Endothelial cell (in vitro differentiated cells): ENCODE data around the gene DEPP1. TPM values are rescaled to one million over a fixed set of nuclear protein-coding genes. Genes with fewer than 3 reads are reported as not detected.
"Not testable (repeated sequence)": the region's sequence is repeated elsewhere in the genome, so short reads cannot be mapped to it uniquely, and the experiment has no call there.

Source experiments
- DNase-seq: peaks from one replicate; pipeline ENCODE4 v3.0.0; 2021; ENCODE audit warnings: low spot score
- H3K27ac Mint-ChIP-seq: one replicate; pipeline ENCODE4 v1.8.0; 2021; ENCODE audit warnings: mixed read lengths, inconsistent platforms; ENCODE audit not compliant: unreplicated experiment
- H3K27me3 Mint-ChIP-seq: one replicate; pipeline ENCODE4 v1.8.0; 2021; ENCODE audit warnings: mild to moderate bottlenecking, moderate library complexity, mixed read lengths, inconsistent platforms; ENCODE audit not compliant: unreplicated experiment
- H3K36me3 Mint-ChIP-seq: one replicate; pipeline ENCODE4 v1.8.0; 2021; ENCODE audit warnings: mild to moderate bottlenecking, low read depth, mixed read lengths, inconsistent platforms; ENCODE audit not compliant: unreplicated experiment
- H3K4me1 Mint-ChIP-seq: one replicate; pipeline ENCODE4 v1.8.0; 2021; ENCODE audit warnings: mild to moderate bottlenecking, mixed read lengths, inconsistent platforms; ENCODE audit not compliant: unreplicated experiment
- H3K4me3 Mint-ChIP-seq: one replicate; pipeline ENCODE4 v1.8.0; 2021; ENCODE audit warnings: mild to moderate bottlenecking, mixed read lengths, inconsistent platforms; ENCODE audit not compliant: unreplicated experiment
- H3K9me3 Mint-ChIP-seq: one replicate; pipeline ENCODE4 v1.8.0; 2021; ENCODE audit warnings: mixed read lengths, inconsistent platforms; ENCODE audit not compliant: unreplicated experiment
- CTCF ChIP-seq: fragments of 200-600 bp; sonication (generic); IDR thresholded peaks from one replicate; pipeline ENCODE4 v1.5.0; 2021; ENCODE audit warnings: antibody characterized with exemption; ENCODE audit not compliant: unreplicated experiment
- long read RNA-seq: library from polyadenylated mRNA; unstranded; transcript quantifications from one replicate; pipeline ENCODE4 v2.0.0, GENCODE V29; 2020; ENCODE audit not compliant: unreplicated experiment
- total RNA-seq: library from RNA; stranded (reverse); fragmentation: NEBNext Ultra II Directional; extraction: Animal tissue kit (Norgen Biotek cat#: 25700); gene quantifications from one replicate; pipeline ENCODE4 v1.2.1, GENCODE V29; 2021; ENCODE audit not compliant: unreplicated experiment

The DEPP1 gene, protein sequence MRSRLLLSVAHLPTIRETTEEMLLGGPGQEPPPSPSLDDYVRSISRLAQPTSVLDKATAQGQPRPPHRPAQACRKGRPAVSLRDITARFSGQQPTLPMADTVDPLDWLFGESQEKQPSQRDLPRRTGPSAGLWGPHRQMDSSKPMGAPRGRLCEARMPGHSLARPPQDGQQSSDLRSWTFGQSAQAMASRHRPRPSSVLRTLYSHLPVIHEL
- total RNA-seq: 22.5 TPM
- long read RNA-seq, transcript DEPP1-201 (2 exons, 2,120 nt): major isoform, 26 of 29 reads
- long read RNA-seq, partial matches to known transcripts: 0 of 29 reads
- long read RNA-seq, other reads (novel, unspliced or antisense): 3 of 29 reads

DNA sequence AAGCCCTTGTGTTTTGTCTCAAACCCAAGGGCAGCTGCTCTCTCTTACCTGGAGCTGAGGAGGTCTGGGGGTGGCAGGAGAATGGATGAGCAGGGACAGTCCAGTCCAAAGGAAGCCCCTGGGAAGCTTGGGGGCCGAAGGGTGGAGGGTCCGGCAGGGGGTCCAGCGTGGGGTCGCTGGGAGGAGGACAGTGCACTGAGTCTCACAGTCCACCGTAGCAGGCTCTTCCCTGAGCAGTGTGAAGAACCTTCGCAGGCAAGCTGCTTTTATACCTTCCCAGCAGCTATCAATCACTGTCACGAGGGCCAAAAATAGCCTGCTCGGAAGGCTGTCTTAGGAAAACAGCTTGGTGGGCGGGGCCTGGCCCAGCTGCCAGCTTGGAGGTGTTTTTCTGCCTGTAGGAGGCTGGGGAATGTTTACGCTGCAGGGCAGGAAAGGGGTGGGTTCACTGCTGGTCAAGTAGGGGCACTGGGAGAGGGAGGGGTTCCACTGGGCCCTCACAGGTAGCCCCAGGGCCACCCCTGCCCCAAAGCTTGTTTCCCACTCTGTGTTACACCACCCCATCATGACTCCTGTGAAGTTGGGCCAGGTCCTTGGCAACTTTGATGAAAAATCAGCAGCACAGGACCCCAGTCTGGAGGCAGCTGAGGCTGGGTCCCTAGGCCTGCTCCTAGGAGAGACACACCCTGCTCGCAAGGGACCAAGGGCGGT is at the start of gene DEPP1:
TSS of gene DEPP1 (minus strand) at position 240 of the 711 bp plus-strand sequence. CDS start 779 bp downstream, outside the sequence.
- peaks cover 38% of the 10 kb centered on the region for H3K4me1 Mint-ChIP-seq
- H3K4me3 Mint-ChIP-seq: peak within 1 kb of the TSS; percentile 77
- TF ChIP-seq CTCF: no peak
- DNase-seq: peak; percentile 83
- no peaks in the 10 kb centered on the region for H3K9me3 Mint-ChIP-seq
- peak within 1 kb of the TSS; percentile 57 for H3K27ac Mint-ChIP-seq
- H3K27me3 Mint-ChIP-seq: peaks cover 15% of the 10 kb centered on the region
- H3K36me3 Mint-ChIP-seq: no peaks in the 10 kb centered on the region

- no peaks in the 10 kb centered on the region for H3K4me1 Mint-ChIP-seq
- H3K9me3 Mint-ChIP-seq: no peaks in the 10 kb centered on the region
- no peak for TF ChIP-seq CTCF
- no peak for DNase-seq
- H3K4me3 Mint-ChIP-seq: no peak overlapping the region
- H3K27ac Mint-ChIP-seq: no peak overlapping the region
- H3K36me3 Mint-ChIP-seq: peaks cover 4% of the 10 kb centered on the region
- no peaks in the 10 kb centered on the region for H3K27me3 Mint-ChIP-seq
These were observed 44.8 kb upstream of the DEPP1 start for GRCh38 chr10:45023426-45023825.

DNA sequence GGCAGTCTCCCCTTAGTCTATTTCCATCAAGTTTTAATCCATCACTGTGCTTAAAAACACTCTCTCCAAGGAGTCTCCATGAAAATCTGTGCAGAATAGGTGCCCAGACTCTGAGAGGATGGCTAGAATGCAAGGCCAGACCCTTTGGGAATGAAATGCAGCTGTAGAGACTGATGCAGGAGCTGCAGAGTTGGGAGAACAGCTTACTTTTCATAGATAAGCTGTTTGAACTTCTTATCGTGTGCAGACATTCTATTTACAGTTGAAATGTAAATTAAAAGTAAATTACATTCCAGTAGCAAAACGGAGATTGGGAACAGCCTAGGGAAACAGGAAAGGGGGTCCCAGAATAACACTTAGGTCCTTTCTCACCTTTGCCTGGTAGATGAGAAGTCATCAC is 37.0 kb upstream of the DEPP1 start:
- Mint-ChIP-seq H3K4me1 (no peaks in the 10 kb centered on the region), H3K4me3 (no peak overlapping the region), H3K9me3 (no peaks in the 10 kb centered on the region), H3K27me3 (no peaks in the 10 kb centered on the region), H3K36me3 (peaks cover 4% of the 10 kb centered on the region), H3K27ac (no peak overlapping the region)
- no peak for TF ChIP-seq CTCF
- no peak for DNase-seq

DNA sequence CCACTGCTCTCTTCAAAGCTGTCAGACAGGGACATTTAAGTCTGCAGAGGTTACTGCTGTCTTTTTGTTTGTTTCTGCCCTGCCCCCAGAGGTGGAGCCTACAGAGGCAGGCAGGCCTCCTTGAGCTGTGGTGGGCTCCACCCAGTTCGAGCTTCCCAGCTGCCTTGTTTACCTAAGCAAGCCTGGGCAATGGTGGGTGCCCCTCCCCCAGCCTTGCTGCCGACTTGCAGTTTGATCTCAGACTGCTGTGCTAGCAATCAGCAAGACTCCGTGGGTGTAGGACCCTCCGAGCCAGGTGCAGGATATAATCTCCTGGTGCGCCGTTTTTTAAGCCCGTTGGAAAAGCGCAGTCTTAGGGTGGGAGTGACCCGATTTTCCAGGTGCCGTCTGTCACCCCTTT is 35.9 kb upstream of the DEPP1 start:
- not testable (repeated sequence) for H3K4me3 Mint-ChIP-seq, H3K4me1 Mint-ChIP-seq, H3K9me3 Mint-ChIP-seq, DNase-seq, H3K36me3 Mint-ChIP-seq, H3K27me3 Mint-ChIP-seq, H3K27ac Mint-ChIP-seq

DNA sequence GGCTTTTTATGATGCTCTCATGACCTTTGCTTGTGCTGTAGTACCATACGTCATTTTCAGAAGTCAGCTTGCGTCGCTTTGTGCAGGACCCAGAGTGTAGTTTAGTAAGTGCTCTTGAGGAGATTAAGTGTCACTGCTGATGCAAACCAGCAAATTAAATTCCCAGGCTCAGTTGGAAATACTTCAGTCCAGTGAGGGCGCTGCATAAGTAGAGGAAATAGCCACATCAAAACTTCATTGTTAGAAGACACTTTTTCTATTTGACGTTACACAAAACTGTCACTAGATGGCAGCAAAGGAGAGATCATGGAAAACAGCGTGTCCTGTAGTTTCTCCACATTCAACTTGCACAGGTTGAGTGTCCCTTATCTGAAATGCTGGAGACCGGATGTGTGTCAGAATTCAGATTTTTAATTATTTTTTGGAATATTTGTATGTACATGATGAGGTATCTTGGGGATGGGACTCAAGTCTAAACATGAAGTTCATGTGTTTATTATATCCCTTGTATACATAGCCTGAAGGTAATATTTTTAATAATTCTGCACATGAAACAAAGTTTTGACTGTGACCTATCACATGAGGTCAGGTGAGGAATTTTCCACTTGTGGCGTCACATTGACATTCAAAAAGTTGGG is 30.0 kb upstream of the DEPP1 start:
- Mint-ChIP-seq H3K9me3 (no peaks in the 10 kb centered on the region), H3K27me3 (no peaks in the 10 kb centered on the region), H3K27ac (no peak overlapping the region), H3K4me1 (peaks cover 11% of the 10 kb centered on the region), H3K4me3 (no peak overlapping the region), H3K36me3 (peaks cover 6% of the 10 kb centered on the region)
- peak; percentile 92 for TF ChIP-seq CTCF
- peak; percentile 44 for DNase-seq
